Nephron (organoid): ENCODE results near the gene PLCB4.

Source experiments
- H3K27ac Mint-ChIP-seq, 3 experiments: 2 replicates each; pipeline ENCODE4 v1.8.0; 2020; ENCODE audit warnings: mixed read lengths in 3 of 3, mild to moderate bottlenecking in 2 of 3, moderate library complexity in 1 of 3
- H3K27me3 Mint-ChIP-seq: 2 replicates; pipeline ENCODE4 v1.8.0; 2021; ENCODE audit warnings: low read depth, mild to moderate bottlenecking, moderate library complexity, mixed read lengths
- H3K36me3 Mint-ChIP-seq: 2 replicates; pipeline ENCODE4 v1.8.0; 2020; ENCODE audit warnings: low read depth, mixed read lengths
- H3K4me1 Mint-ChIP-seq: 2 replicates; pipeline ENCODE4 v1.8.0; 2020; ENCODE audit warnings: mixed read lengths
- H3K4me3 Mint-ChIP-seq, 3 experiments: 2 replicates each; pipeline ENCODE4 v1.8.0; 2020; ENCODE audit warnings: mild to moderate bottlenecking in 3 of 3, mixed read lengths in 3 of 3, moderate library complexity in 2 of 3
- H3K9me3 Mint-ChIP-seq: 2 replicates; pipeline ENCODE4 v1.8.0; 2020; ENCODE audit warnings: mixed read lengths
- TF ChIP-seq, protein P1 (sequence below), 3 experiments: fragments of 200-600 bp; sonication (generic); IDR thresholded peaks; one replicate each; pipeline ENCODE4 v1.5.0; 2021; ENCODE audit warnings: antibody characterized with exemption in 3 of 3; ENCODE audit not compliant: unreplicated experiment in 3 of 3

PLCB4 gene

GRCh38 chr20:9218531-9218961 is 149.7 kb downstream of the PLCB4 start:
- Mint-ChIP-seq H3K4me3 (peak overlapping the region in 1 of 3 experiments; percentile 29), H3K36me3 (no peaks in the 10 kb centered on the region), H3K9me3 (no peaks in the 10 kb centered on the region), H3K27me3 (peaks cover 8% of the 10 kb centered on the region), H3K4me1 (peaks cover 19% of the 10 kb centered on the region), H3K27ac (peak overlapping the region; percentile 16 to 54 (median 45))
- TF ChIP-seq, protein P1, sequence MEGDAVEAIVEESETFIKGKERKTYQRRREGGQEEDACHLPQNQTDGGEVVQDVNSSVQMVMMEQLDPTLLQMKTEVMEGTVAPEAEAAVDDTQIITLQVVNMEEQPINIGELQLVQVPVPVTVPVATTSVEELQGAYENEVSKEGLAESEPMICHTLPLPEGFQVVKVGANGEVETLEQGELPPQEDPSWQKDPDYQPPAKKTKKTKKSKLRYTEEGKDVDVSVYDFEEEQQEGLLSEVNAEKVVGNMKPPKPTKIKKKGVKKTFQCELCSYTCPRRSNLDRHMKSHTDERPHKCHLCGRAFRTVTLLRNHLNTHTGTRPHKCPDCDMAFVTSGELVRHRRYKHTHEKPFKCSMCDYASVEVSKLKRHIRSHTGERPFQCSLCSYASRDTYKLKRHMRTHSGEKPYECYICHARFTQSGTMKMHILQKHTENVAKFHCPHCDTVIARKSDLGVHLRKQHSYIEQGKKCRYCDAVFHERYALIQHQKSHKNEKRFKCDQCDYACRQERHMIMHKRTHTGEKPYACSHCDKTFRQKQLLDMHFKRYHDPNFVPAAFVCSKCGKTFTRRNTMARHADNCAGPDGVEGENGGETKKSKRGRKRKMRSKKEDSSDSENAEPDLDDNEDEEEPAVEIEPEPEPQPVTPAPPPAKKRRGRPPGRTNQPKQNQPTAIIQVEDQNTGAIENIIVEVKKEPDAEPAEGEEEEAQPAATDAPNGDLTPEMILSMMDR (IDR thresholded peaks at IDR 0.05; ENCODE audit: unreplicated experiment in 3 of 3): no peak

DNA sequence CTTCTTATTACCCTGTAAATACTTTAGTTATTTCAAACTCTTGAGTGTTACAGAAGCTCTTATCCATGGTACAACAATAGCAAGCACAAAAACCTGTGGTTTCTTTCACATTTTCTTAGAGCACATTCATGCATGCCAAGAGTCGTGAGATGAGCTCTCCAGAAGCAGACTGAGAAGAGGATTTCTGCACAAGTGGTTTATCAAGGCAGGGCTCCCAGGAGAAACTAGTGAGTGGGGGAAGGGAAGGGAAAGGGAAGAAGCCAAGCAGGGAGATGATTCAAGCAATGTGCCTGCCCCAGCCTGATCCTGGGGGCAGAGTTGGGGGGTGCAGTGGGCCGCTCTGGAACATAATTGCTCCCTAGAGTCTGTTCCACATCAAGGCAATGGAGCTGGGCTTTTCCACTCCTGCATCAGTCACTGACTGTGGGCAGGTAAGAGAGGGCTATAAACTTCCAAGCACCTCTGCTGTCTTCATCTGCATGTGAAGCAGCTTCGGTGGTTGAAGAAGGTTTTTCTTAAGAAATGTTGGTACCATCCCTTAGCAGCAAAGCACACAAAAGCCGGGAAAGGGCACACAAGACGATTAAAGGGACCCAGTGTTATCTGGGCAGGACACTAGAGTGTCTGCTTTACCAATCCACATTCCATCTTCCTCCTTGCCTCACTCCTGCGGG is 152.1 kb downstream of the PLCB4 start:
- H3K4me3 Mint-ChIP-seq: no peak overlapping the region
- H3K27ac Mint-ChIP-seq: no peak overlapping the region
- H3K27me3 Mint-ChIP-seq: peaks cover 8% of the 10 kb centered on the region
- H3K36me3 Mint-ChIP-seq: no peaks in the 10 kb centered on the region
- H3K4me1 Mint-ChIP-seq: peaks cover 26% of the 10 kb centered on the region
- no peaks in the 10 kb centered on the region for H3K9me3 Mint-ChIP-seq
- TF ChIP-seq, protein P1 (IDR thresholded peaks at IDR 0.05; ENCODE audit: unreplicated experiment in 3 of 3): no peak

DNA sequence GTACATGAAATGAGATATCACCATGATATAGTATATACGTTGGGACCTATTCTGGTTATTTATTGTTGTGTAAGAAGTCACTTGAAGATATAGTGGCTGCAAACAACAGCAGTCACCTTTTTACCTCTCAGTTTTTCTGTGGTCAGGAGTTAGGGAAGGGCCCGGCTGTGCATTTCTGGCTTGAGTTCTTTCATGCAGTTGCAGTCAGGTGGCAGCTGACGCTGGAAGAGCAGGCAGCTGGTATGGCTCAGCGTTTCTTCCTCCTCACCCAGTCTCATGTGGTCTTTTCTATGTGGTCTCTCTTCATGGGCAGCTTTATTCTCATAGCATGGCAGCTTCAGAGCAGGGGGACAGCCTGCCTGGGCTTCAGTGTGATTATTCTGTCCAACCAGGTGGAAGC is 154.4 kb downstream of the PLCB4 start:
- H3K4me1 Mint-ChIP-seq: peaks cover 34% of the 10 kb centered on the region
- no peak overlapping the region for H3K27ac Mint-ChIP-seq
- H3K36me3 Mint-ChIP-seq: peaks cover 4% of the 10 kb centered on the region
- no peaks in the 10 kb centered on the region for H3K9me3 Mint-ChIP-seq
- TF ChIP-seq, protein P1 (IDR thresholded peaks at IDR 0.05; ENCODE audit: unreplicated experiment in 3 of 3): no peak
- H3K4me3 Mint-ChIP-seq: no peak overlapping the region
- H3K27me3 Mint-ChIP-seq: peaks cover 4% of the 10 kb centered on the region

GRCh38 chr20:9225879-9226278 is 157.0 kb downstream of the PLCB4 start:
- H3K27me3 Mint-ChIP-seq: no peaks in the 10 kb centered on the region
- no peaks in the 10 kb centered on the region for H3K9me3 Mint-ChIP-seq
- peaks cover 4% of the 10 kb centered on the region for H3K36me3 Mint-ChIP-seq
- no peak overlapping the region for H3K27ac Mint-ChIP-seq
- peaks cover 23% of the 10 kb centered on the region for H3K4me1 Mint-ChIP-seq
- TF ChIP-seq, protein P1 (IDR thresholded peaks at IDR 0.05; ENCODE audit: unreplicated experiment in 3 of 3): no peak
- H3K4me3 Mint-ChIP-seq: no peak overlapping the region

GRCh38 chr20:9227896-9228615 is 159.2 kb downstream of the PLCB4 start:
- no peak overlapping the region for H3K27ac Mint-ChIP-seq
- peaks cover 4% of the 10 kb centered on the region for H3K36me3 Mint-ChIP-seq
- TF ChIP-seq, protein P1 (IDR thresholded peaks at IDR 0.05; ENCODE audit: unreplicated experiment in 3 of 3): no peak
- no peaks in the 10 kb centered on the region for H3K9me3 Mint-ChIP-seq
- no peak overlapping the region for H3K4me3 Mint-ChIP-seq
- no peaks in the 10 kb centered on the region for H3K27me3 Mint-ChIP-seq
- H3K4me1 Mint-ChIP-seq: peaks cover 21% of the 10 kb centered on the region
